HPDE6-E6E7 (cell line): ENCODE measurements around the gene TP53I11.

Experiments
- DNase-seq: peaks from one replicate; pipeline ENCODE4 v3.0.0; 2011; ENCODE audit warnings: missing footprints; ENCODE audit errors: extremely low spot score

Gene TP53I11

DNA sequence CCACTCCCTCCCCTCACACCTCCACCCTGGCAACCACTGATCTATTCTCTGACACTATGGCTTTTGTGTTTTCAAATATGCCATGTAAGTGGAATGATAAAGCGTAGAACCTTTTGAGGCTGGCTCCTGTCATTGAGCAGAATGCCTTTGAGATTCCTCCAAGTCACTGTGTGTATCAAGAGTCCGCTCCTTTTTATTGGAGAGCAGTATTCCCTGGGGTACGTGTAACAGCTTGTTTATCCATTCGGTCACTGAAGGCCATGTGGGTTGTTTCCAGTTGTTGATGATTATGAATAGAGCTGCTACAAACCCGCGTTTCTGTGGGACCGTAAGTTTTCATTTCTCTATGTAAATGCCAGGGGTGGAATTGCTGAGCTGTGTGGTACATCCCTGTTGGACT, 10.3 kb downstream of the TP53I11 start:
- no peak for DNase-seq

GRCh38 chr11:44939673-44940395, 10.8 kb downstream of the TP53I11 start:
- no peak for DNase-seq

GRCh38 chr11:44938066-44938691, 12.5 kb downstream of the TP53I11 start:
- no peak for DNase-seq

DNA sequence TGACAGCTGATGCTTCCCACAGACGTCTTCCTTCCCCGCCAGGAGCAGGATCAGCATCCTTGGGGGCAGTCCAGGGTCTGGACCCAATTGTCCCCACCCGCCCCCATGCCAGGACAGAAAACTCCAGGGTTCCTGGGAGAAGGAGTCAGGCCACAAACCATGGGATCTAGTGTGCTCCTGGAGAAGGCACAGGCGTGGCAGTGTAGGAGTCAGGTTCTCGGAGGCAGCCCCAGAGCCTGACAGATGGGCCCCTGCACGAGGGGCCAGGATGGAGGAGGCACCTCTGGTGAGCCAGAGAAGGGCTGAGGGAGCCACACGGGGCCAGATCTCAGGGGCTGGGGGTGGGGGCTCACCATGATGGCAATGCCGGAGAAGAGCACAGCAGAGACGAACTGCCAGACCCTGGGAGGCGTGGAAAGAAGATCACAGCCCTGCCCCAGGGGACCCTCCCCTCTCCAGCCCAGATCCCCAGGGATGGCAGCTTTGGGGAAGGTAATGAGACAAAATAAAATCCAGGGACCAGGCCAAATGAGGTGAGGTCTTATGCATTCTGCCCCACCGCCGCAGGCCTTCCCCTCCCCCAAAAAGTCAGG, 13.6 kb downstream of the TP53I11 start:
- DNase-seq = no peak

GRCh38 chr11:44936525-44936924, 14.2 kb downstream of the TP53I11 start:
- DNase-seq = peak; percentile 65

DNA sequence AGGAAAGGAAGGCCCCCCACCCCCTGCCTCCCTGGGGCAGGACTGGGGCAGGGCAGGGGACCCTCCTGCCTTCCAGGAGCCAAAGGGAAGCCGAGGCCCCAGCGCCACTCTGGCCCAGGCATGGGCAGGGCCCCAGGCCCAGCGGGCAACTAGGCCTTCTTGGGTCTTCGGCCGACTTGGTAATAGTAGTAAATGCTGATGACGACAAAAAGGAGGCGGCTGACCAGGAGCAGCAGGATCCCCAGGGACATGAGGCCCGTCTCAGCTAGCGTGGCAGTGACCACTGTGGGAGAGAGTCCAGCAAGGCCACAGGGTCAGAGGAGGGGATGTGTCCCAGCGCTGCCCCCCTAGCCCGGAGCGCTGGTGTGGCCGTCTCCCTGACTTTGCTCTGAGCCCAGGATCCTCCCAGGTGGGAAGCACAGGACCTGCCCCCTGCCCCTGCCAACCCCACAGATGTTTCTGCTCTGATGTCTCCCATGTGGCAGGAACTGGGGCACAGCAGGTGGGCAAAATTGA, 15.9 kb downstream of the TP53I11 start:
- DNase-seq = no peak

DNA sequence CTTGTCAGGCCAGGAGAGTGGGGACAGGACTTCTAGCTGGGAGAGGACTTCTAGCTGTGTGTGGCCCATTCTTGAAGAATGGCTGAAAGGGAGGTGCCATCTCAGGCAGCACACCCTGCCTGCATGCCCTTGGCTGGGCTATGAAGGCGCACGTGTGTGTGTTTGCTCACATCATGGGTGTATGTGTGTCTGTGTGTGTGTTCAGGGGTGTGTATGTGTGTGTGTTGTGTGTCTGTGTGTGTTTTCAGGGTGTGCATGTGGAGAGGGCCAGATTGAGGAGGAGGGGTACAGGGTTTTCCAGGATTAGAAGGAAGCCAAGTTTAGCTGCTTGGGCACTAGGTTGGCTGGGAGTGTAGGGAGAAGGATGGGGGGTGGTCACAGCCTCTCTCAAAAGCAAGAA, 16.6 kb downstream of the TP53I11 start:
- no peak for DNase-seq

- no peak for DNase-seq
Observed at GRCh38 chr11:44931466-44931865, 19.2 kb downstream of the TP53I11 start.

GRCh38 chr11:44930588-44931302, 19.9 kb downstream of the TP53I11 start:
- no peak for DNase-seq

GRCh38 chr11:44928816-44929215, 21.9 kb downstream of the TP53I11 start:
- DNase-seq = no peak

- no peak for DNase-seq
Observed at GRCh38 chr11:44928144-44928543, 22.5 kb downstream of the TP53I11 start.

DNA sequence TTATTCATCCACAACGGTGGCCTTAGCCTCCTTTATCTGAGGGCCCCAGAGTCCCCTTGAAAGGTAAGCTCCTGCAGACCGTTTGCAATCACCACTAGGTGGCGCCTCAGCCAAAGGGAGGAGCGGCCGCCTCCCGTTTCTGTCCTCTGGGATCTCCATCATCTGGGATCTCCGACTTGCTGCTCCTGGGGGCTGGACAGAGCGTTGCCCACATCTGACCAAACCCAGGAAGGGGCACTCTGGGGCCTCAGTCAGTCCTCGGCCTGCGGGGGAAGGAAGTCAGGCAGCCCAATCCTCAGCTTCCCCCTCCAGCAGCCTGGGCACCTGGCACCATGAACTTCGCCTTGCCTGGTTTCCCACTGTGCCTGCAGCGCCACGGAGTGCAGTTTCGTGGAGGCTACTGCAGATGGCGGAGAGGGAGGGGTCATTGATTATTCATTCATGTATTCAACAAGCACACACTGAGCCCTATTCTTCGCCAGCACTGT, 23.5 kb downstream of the TP53I11 start:
- peak; percentile 58 for DNase-seq

- no peak for DNase-seq
Observed at GRCh38 chr11:44926036-44926435, 24.6 kb downstream of the TP53I11 start.

GRCh38 chr11:44923806-44924205, 26.9 kb downstream of the TP53I11 start:
- DNase-seq = no peak

GRCh38 chr11:44923115-44923514, 27.6 kb downstream of the TP53I11 start:
- no peak for DNase-seq

GRCh38 chr11:44920451-44920850, 30.2 kb downstream of the TP53I11 start:
- no peak for DNase-seq

- no peak for DNase-seq
Observed at GRCh38 chr11:44917741-44918140, 32.9 kb downstream of the TP53I11 start.

- no peak for DNase-seq
Observed at GRCh38 chr11:44916801-44917385, 33.8 kb downstream of the TP53I11 start.

GRCh38 chr11:44916331-44916730, 34.4 kb downstream of the TP53I11 start:
- DNase-seq = no peak

DNA sequence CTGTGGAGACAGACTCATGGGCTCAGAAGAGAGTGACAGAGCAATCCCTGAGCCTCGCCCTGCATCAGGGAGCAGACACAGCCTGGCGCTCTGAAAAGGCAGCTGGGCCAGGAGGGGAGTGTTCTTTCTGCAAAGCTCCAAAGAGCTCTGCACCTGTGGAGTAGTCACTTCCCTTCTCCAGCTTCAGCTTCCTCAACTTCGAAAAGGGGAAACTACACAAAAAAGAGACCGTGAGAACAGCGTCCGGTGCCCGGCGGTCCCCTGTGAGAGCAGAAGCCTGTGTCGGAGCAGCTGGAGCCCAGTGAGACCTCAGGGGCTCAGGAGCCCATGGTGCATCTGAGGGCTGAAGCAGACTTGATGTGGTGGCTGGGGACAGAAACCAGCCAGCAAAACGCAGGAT, 35.1 kb downstream of the TP53I11 start:
- no peak for DNase-seq

DNA sequence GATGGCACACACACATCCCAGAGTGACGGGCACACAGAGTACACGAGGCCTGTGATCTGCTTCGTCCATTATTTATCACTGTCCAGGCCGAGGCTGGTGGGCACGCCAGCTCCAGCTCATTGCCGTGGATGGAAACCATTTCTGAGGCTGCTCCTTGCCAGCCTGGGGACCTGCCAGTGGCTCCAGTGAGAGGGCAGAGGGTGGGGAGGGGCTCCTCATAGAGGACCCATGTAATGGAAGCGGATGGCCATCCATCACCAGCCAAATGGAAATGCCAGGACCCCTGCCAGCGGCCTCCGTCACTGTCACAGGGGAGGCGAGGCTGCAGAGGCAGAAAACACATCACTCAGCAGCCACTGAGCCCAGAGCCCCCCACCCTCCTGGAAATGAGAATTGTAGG, 35.7 kb downstream of the TP53I11 start:
- DNase-seq = no peak

DNA sequence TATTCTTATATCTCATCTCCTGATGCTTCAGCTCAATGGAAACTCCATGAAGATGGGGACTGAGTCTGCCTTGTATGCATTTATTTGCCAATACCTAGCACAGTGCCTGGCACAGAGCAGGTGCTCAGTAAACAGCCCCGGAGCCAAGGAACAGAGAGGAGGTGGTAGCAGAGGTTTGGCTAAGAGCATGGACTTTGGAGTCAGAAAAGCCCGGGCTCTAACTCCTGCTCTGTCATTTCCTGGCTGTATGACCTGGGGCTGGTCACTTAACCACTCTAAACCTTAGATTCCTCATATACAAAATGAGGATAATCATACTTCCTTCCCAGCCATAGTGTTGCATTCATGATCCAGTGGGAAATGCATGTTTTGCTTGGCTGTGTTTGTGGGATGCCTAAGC, 36.6 kb downstream of the TP53I11 start:
- no peak for DNase-seq
